Sigmoid colon (tissue), 7 donors: ENCODE results near the gene LCN2. TPM values are rescaled to one million over a fixed set of nuclear protein-coding genes. Genes with fewer than 3 reads are reported as not detected.

ENCODE experiments used
- DNase-seq: peaks from one replicate; pipeline ENCODE4 v3.0.0-alpha.2; 2019
- H3K27ac ChIP-seq, 4 donors: fragments of 200-600 bp; sonication (generic); one replicate each; pipeline ENCODE4 v1.5.1; 2016 to 2019; ENCODE audit warnings: mild to moderate bottlenecking in 1 of 4
- H3K27me3 ChIP-seq, 3 donors: fragments of 200-600 bp; sonication (generic); one replicate each; pipeline ENCODE4 v1.5.1; 2019; ENCODE audit warnings: mild to moderate bottlenecking in 1 of 3
- H3K36me3 ChIP-seq, 4 donors: fragments of 200-600 bp; sonication (generic); one replicate each; pipeline ENCODE4 v1.5.1; 2016 to 2019
- H3K4me1 ChIP-seq, 4 donors: fragments of 200-600 bp; sonication (generic); one replicate each; pipeline ENCODE4 v1.5.1; 2017 to 2019
- H3K4me3 ChIP-seq, 4 donors: fragments of 200-600 bp; sonication (generic); one replicate each; pipeline ENCODE4 v1.5.1; 2017 to 2019; ENCODE audit warnings: mild to moderate bottlenecking in 2 of 4, moderate library complexity in 1 of 4
- H3K9me3 ChIP-seq, 4 donors: fragments of 200-600 bp in 3 of 4; sonication (generic) in 3 of 4; one replicate each; pipeline versions ENCODE4 v1.5.1 to v1.6.1; 2013 to 2019
- CTCF ChIP-seq, 4 experiments: fragments of 450-650 bp in 3 of 4; fragments of 200-600 bp in 1 of 4; IDR thresholded peaks; one replicate each; pipeline ENCODE4 v1.5.1; 2016 to 2019; ENCODE audit warnings: antibody characterized with exemption in 4 of 4, mild to moderate bottlenecking in 3 of 4, moderate library complexity in 2 of 4
- EP300 ChIP-seq, 4 donors: sonication (generic); formaldehyde crosslinking; IDR thresholded peaks; one replicate each; pipeline ENCODE4 v1.6.1; 2017; ENCODE audit warnings: antibody characterized with exemption in 4 of 4
- POLR2A ChIP-seq, 2 donors: fragments of 450-650 bp; IDR thresholded peaks; one replicate each; pipeline ENCODE4 v1.6.1; 2016; ENCODE audit warnings: antibody characterized with exemption in 2 of 2, mild to moderate bottlenecking in 2 of 2, moderate library complexity in 2 of 2
- POLR2AphosphoS5 ChIP-seq, 4 donors: sonication (generic); formaldehyde crosslinking; IDR thresholded peaks; one replicate each; pipeline ENCODE4 v1.6.1; 2017; ENCODE audit warnings: antibody characterized with exemption in 4 of 4
- WGBS, 2 donors: extraction: QIAGEN DNeasy Blood & Tissue Kit; methylation state at CpG; one replicate each; pipeline ENCODE4 v1.1.7; 2013; 5-methylcytosine and 5-hydroxymethylcytosine counted together
- intact Hi-C: fragments of 100-400 bp; cut with DNase I; formaldehyde crosslinking; loops from one replicate; pipeline ENCODE4 v1.15.1; 2023
- polyA plus RNA-seq, 3 donors: library from polyadenylated mRNA; stranded (reverse); fragments of 200-250 nt; gene quantifications; one replicate each; pipeline ENCODE4 v1.2.3, GENCODE V29; 2013
- total RNA-seq, 4 donors: library from RNA; depleted of rRNA; stranded (reverse); fragments of >200 nt; gene quantifications; one replicate each; pipeline ENCODE4 v1.1.0, GENCODE V29; 2016
- donor health status: healthy with polysubstance abuse.
- donor health status: Bipolar disorder and iron deficiency.
- donor health status: healthy.

The LCN2 gene
- total and polyA plus RNA-seq, 7 donors, result 9.6 to 1,818 (median 79.8) TPM; not detected in 4

GRCh38 chr9:128150594-128151308 is 1.5 kb downstream of the LCN2 start:
- Histone ChIP-seq H3K27me3 (no peaks in the 10 kb centered on the region), H3K9me3 (no peaks in the 10 kb centered on the region), H3K36me3 (no peaks in the 10 kb centered on the region), H3K27ac (no peak overlapping the region), H3K4me1 (peaks cover 0 to 5% (median 0%) of the 10 kb centered on the region in 4 donors), H3K4me3 (no peak overlapping the region)
- intact Hi-C loops, result no loop called here
- no peak for DNase-seq
- no peak for TF ChIP-seq EP300 (IDR thresholded peaks at IDR 0.05)
- TF ChIP-seq CTCF (IDR thresholded peaks at IDR 0.05), result no peak
- no peak for TF ChIP-seq POLR2A (IDR thresholded peaks at IDR 0.05)
- TF ChIP-seq POLR2AphosphoS5 (IDR thresholded peaks at IDR 0.05), result no peak
- WGBS, 2 donors, result 54 to 73% methylated on average over 19 of the region's 19 CpGs

- Histone ChIP-seq H3K27me3 (no peaks in the 10 kb centered on the region), H3K9me3 (no peaks in the 10 kb centered on the region), H3K4me3 (no peak overlapping the region), H3K27ac (no peak overlapping the region), H3K4me1 (peaks cover 0 to 5% (median 0%) of the 10 kb centered on the region in 4 donors), H3K36me3 (no peaks in the 10 kb centered on the region)
- TF ChIP-seq POLR2AphosphoS5 (IDR thresholded peaks at IDR 0.05) (no peak), CTCF (IDR thresholded peaks at IDR 0.05) (no peak), EP300 (IDR thresholded peaks at IDR 0.05) (no peak), POLR2A (IDR thresholded peaks at IDR 0.05) (no peak)
- DNase-seq, result no peak
- WGBS, 2 donors, result 90 to 91% methylated on average over 18 of the region's 18 CpGs
- intact Hi-C loops, result no loop called here
These were observed 2.3 kb downstream of the LCN2 start for GRCh38 chr9:128151309-128152132.

- no peak for DNase-seq
- no peak overlapping the region for H3K27ac ChIP-seq
- intact Hi-C loops, result no loop called here
These were observed 3.1 kb downstream of the LCN2 start for GRCh38 chr9:128152133-128153059.

More at GRCh38 chr9:128152133-128153059, 3.1 kb downstream of the LCN2 start:
- whole genome bisulfite sequencing, 2 donors, result 93 to 94% methylated on average over 13 of the region's 13 CpGs
- H3K9me3 ChIP-seq, result no peaks in the 10 kb centered on the region
- no peaks in the 10 kb centered on the region for H3K27me3 ChIP-seq
- no peaks in the 10 kb centered on the region for H3K36me3 ChIP-seq
- TF ChIP-seq EP300 (IDR thresholded peaks at IDR 0.05) (no peak), POLR2AphosphoS5 (IDR thresholded peaks at IDR 0.05) (no peak), POLR2A (IDR thresholded peaks at IDR 0.05) (no peak), CTCF (IDR thresholded peaks at IDR 0.05) (no peak)
- peaks cover 0 to 5% (median 0%) of the 10 kb centered on the region in 4 donors for H3K4me1 ChIP-seq
- no peak overlapping the region for H3K4me3 ChIP-seq
